Endothelial cell of umbilical vein (primary cell): ENCODE results near the gene AQP12A.

Experiments
- CTCF ChIP-seq, 2 donors: IDR thresholded peaks; 1 replicate in 1 of 2; 2 replicates in 1 of 2; pipeline ENCODE4 v1.5.1; 2011; ENCODE audit warnings: low read length in 2 of 2, mild to moderate bottlenecking in 2 of 2, moderate library complexity in 2 of 2, control low read depth in 1 of 2, inconsistent platforms in 1 of 2, low read depth in 1 of 2; ENCODE audit not compliant: insufficient read depth in 1 of 2; ENCODE audit errors: extremely low read depth in 1 of 2
- EZH2 ChIP-seq: IDR thresholded peaks from 2 replicates; pipeline ENCODE4 v1.6.1; 2012; ENCODE audit warnings: borderline replicate concordance, low read depth, mild to moderate bottlenecking, moderate library complexity, low read length, inconsistent platforms; ENCODE audit not compliant: severe bottlenecking
- GATA2 ChIP-seq: IDR thresholded peaks from 2 replicates; pipeline ENCODE4 v1.7.0; 2011; ENCODE audit warnings: low read depth, mild to moderate bottlenecking, moderate library complexity, mixed read lengths, low read length; ENCODE audit not compliant: insufficient read length, insufficient read depth
- JUN ChIP-seq: IDR thresholded peaks from 2 replicates; pipeline ENCODE4 v1.6.1; 2011; ENCODE audit warnings: borderline replicate concordance, low read depth; ENCODE audit not compliant: insufficient read length, insufficient read depth
- MAX ChIP-seq: IDR thresholded peaks from 2 replicates; pipeline ENCODE4 v1.6.1; 2011; ENCODE audit not compliant: insufficient read depth, insufficient read length
- MYC ChIP-seq: IDR thresholded peaks from one replicate; pipeline ENCODE4 v1.6.1; 2011; ENCODE audit warnings: mild to moderate bottlenecking, low read depth, low read length
- POLR2A ChIP-seq: IDR thresholded peaks from 2 replicates; pipeline ENCODE4 v1.6.1; 2012; ENCODE audit warnings: low read depth, mild to moderate bottlenecking, control low read depth, low read length
- POLR2AphosphoS5 ChIP-seq: IDR thresholded peaks from 2 replicates; pipeline ENCODE4 v1.6.1; 2012; ENCODE audit warnings: low read depth, mild to moderate bottlenecking, control low read depth, low read length, moderate library complexity; ENCODE audit not compliant: insufficient read depth

GRCh38 chr2:240644171-240644651 lies 47.5 kb upstream of the AQP12A start:
- no peak for TF ChIP-seq CTCF (IDR thresholded peaks at IDR 0.05; ENCODE audit: extremely low read depth in 1 of 2, insufficient read depth in 1 of 2, low read depth in 1 of 2, low read length in 2 of 2)
- TF ChIP-seq EZH2, result no peak
- TF ChIP-seq POLR2A, result no peak
- TF ChIP-seq POLR2AphosphoS5, result no peak
- no peak for TF ChIP-seq MYC
- no peak for TF ChIP-seq JUN
- TF ChIP-seq GATA2, result no peak
- no peak for TF ChIP-seq MAX
